SK-N-SH (cell line): ENCODE measurements around the gene GALNS. TPM values are rescaled to one million over a fixed set of nuclear protein-coding genes. Genes with fewer than 3 reads are reported as not detected.

Experiments
- CTCF ChIA-PET: fragments of 300-600, 350-600 bp; formaldehyde crosslinking; extraction: SDS; loops from one replicate; lab custom pipeline; 2021; lab: Yijun Ruan, JAX
- POLR2A ChIA-PET: fragments of 350-600 bp; sonication (Branson Sonifier 250); formaldehyde crosslinking; extraction: SDS; loops from one replicate; lab custom pipeline; 2020; ENCODE audit warnings: antibody characterized with exemption, inconsistent platforms; lab: Yijun Ruan, JAX
- DNase-seq: peaks from one replicate; pipeline ENCODE4 v3.0.0; 2012
- H2AFZ ChIP-seq: fragments of 200-600 bp; sonication (generic); 2 replicates; pipeline ENCODE4 v1.8.1; 2016; ENCODE audit warnings: antibody characterized with exemption, mild to moderate bottlenecking, low read depth
- H3F3A ChIP-seq: fragments of 200-600 bp; sonication (generic); replicated peaks from 2 replicates; pipeline ENCODE3; 2016; ENCODE audit warnings: antibody characterized with exemption, mild to moderate bottlenecking; ENCODE audit not compliant: insufficient read depth
- H3K27ac ChIP-seq, 2 experiments: fragments of 200-500 bp in 1 of 2; fragments of 200-600 bp in 1 of 2; sonication (Bioruptor generic) in 1 of 2; sonication (generic), shearing (Covaris generic) in 1 of 2; 2 replicates each; pipeline versions ENCODE4 v1.5.1 to v1.6.1; 2014 to 2016; ENCODE audit warnings: low read depth in 2 of 2, inconsistent platforms in 1 of 2, low read length in 1 of 2, mild to moderate bottlenecking in 1 of 2, mixed read lengths in 1 of 2
- H3K27me3 ChIP-seq: fragments of 200-600 bp; sonication (generic), shearing (Covaris generic); 2 replicates; pipeline ENCODE4 v1.6.1; 2016; ENCODE audit warnings: mixed run types; ENCODE audit not compliant: insufficient read depth
- H3K36me3 ChIP-seq, 2 experiments: fragments of 200-500 bp in 1 of 2; fragments of 200-600 bp in 1 of 2; sonication (Bioruptor generic) in 1 of 2; sonication (generic) in 1 of 2; replicated peaks in 1 of 2; 2 replicates each; pipeline versions ENCODE3 to v1.5.1; 2014 to 2016; ENCODE audit warnings: low read length in 1 of 2, mild to moderate bottlenecking in 1 of 2; ENCODE audit not compliant: insufficient read depth in 2 of 2, control insufficient read depth in 1 of 2
- H3K4me1 ChIP-seq, 2 experiments: fragments of 200-500 bp in 1 of 2; fragments of 200-600 bp in 1 of 2; sonication (Bioruptor generic) in 1 of 2; sonication (generic), shearing (Covaris generic) in 1 of 2; 2 replicates each; pipeline versions ENCODE4 v1.5.1 to v1.6.1; 2014 to 2016; ENCODE audit warnings: low read depth in 1 of 2, low read length in 1 of 2, mixed run types in 1 of 2; ENCODE audit not compliant: insufficient read depth in 2 of 2, control insufficient read depth in 1 of 2
- H3K4me2 ChIP-seq: fragments of 200-600 bp; sonication (generic), shearing (Covaris generic); 2 replicates; pipeline ENCODE4 v1.6.1; 2017; ENCODE audit warnings: mixed run types
- H3K4me3 ChIP-seq, 2 experiments: fragments of 200-500 bp in 1 of 2; fragments of 200-600 bp in 1 of 2; sonication (Bioruptor generic) in 1 of 2; sonication (generic), shearing (Covaris generic) in 1 of 2; 2 replicates each; pipeline versions ENCODE4 v1.5.1 to v1.8.1; 2014 to 2016; ENCODE audit warnings: low read depth in 2 of 2, inconsistent platforms in 1 of 2, low read length in 1 of 2, mild to moderate bottlenecking in 1 of 2, mixed read lengths in 1 of 2, moderate library complexity in 1 of 2
- H3K79me2 ChIP-seq: fragments of 200-600 bp; sonication (generic); 2 replicates; pipeline ENCODE4 v1.8.1; 2017; ENCODE audit warnings: mild to moderate bottlenecking; ENCODE audit not compliant: insufficient read depth
- H3K9ac ChIP-seq: fragments of 200-600 bp; sonication (generic); 2 replicates; pipeline ENCODE4 v1.6.1; 2017; ENCODE audit warnings: mixed run types
- H3K9me2 ChIP-seq: fragments of 200-600 bp; sonication (generic); 2 replicates; pipeline ENCODE4 v1.6.1; 2017; ENCODE audit warnings: mixed run types
- H3K9me3 ChIP-seq: fragments of 200-600 bp; sonication (generic); 2 replicates; pipeline ENCODE4 v1.6.1; 2017; ENCODE audit warnings: mixed run types, mild to moderate bottlenecking, moderate library complexity
- H4K20me1 ChIP-seq: fragments of 200-600 bp; sonication (generic); 2 replicates; pipeline ENCODE4 v1.6.1; 2017; ENCODE audit warnings: mild to moderate bottlenecking, mixed run types; ENCODE audit not compliant: insufficient read depth
- EP300 ChIP-seq, 2 experiments: IDR thresholded peaks; 2 replicates each; pipeline versions ENCODE4 v1.4.0 to v1.6.1; 2012; ENCODE audit warnings: borderline replicate concordance in 1 of 2, low read depth in 1 of 2, low read length in 1 of 2
- FOSL2 ChIP-seq: IDR thresholded peaks from 2 replicates; pipeline ENCODE4 v1.4.0; 2012; ENCODE audit warnings: low read depth, mild to moderate bottlenecking, moderate library complexity, borderline replicate concordance
- MEF2A ChIP-seq: IDR thresholded peaks from 2 replicates; pipeline ENCODE4 v1.4.0; 2012; ENCODE audit warnings: low read depth, borderline replicate concordance
- MXI1 ChIP-seq: IDR thresholded peaks from 2 replicates; pipeline ENCODE4 v1.6.1; 2012; ENCODE audit warnings: mild to moderate bottlenecking, low read depth, low read length, improper control_type of control experiment
- NFIC ChIP-seq: IDR thresholded peaks from 2 replicates; pipeline ENCODE4 v1.4.0; 2012; ENCODE audit warnings: borderline replicate concordance
- NRF1 ChIP-seq: IDR thresholded peaks from 2 replicates; pipeline ENCODE4 v1.6.1; 2012; ENCODE audit warnings: low read depth, mild to moderate bottlenecking, low read length
- PBX3 ChIP-seq: IDR thresholded peaks from 2 replicates; pipeline ENCODE4; 2012
- POLR2AphosphoS5 ChIP-seq: IDR thresholded peaks from 2 replicates; pipeline ENCODE4 v1.6.1; 2012; ENCODE audit warnings: low read depth, low read length
- RCOR1 ChIP-seq: fragments of 150-350 bp; IDR thresholded peaks from 2 replicates; pipeline ENCODE4 v1.6.1; 2017; ENCODE audit warnings: antibody characterized with exemption, low read length
- REST ChIP-seq: IDR thresholded peaks from 2 replicates; pipeline ENCODE4 v1.6.1; 2012; ENCODE audit warnings: mild to moderate bottlenecking, low read depth, low read length, moderate library complexity
- USF2 ChIP-seq: fragments of 150-350 bp; IDR thresholded peaks from 2 replicates; pipeline ENCODE4 v1.6.1; 2017; ENCODE audit warnings: antibody characterized with exemption, low read length, low read depth, borderline replicate concordance
- WGBS: methylation state at CpG from one replicate; pipeline ENCODE4 v1.1.6; 2017; ENCODE audit warnings: low lambda C conversion rate; 5-methylcytosine and 5-hydroxymethylcytosine counted together
- polyA plus RNA-seq, 3 experiments: library from polyadenylated mRNA; depleted of rRNA; stranded (reverse); fragments of >200 nt; gene quantifications; 2 replicates each; pipeline ENCODE4 v1.2.3, GENCODE V29; 2012

GALNS gene
- polyA plus RNA-seq, 1 of the 3 experiments (the other 2 are of a cell fraction): 16.5 TPM

- TF ChIP-seq USF2: no peak
- TF ChIP-seq REST: peak; percentile 18; the same call in 1 of the 2 replicates
- no peak for TF ChIP-seq NRF1
- TF ChIP-seq RCOR1: no peak
- no peak for TF ChIP-seq MXI1
- no peak for TF ChIP-seq PBX3
Measured at GRCh38 chr16:88785106-88785924, 71.4 kb downstream of the GALNS start, which contains the start of gene PIEZO1 (continued).

- TF ChIP-seq POLR2AphosphoS5 (no peak), EP300 (IDR thresholded peaks at IDR 0.05; ENCODE audit: borderline replicate concordance in 1 of 2, low read depth in 1 of 2, low read length in 1 of 2) (no peak), MEF2A (no peak), NFIC (no peak), FOSL2 (no peak), USF2 (no peak)
- Histone ChIP-seq H3K4me3 (peak overlapping the region; percentile 58 to 76), H3K79me2 (peaks cover 55% of the 10 kb centered on the region), H2AFZ (no peak overlapping the region), H3F3A (peaks cover 20% of the 10 kb centered on the region), H3K4me1 (peaks cover 0 to 41% of the 10 kb centered on the region in 2 experiments; a peak in 3 of 4 replicates), H3K4me2 (peak overlapping the region; percentile 91), H3K9me2 (no peaks in the 10 kb centered on the region), H3K36me3 (no peaks in the 10 kb centered on the region), H3K9me3 (no peaks in the 10 kb centered on the region), H4K20me1 (peaks cover 41% of the 10 kb centered on the region), H3K27ac (peak overlapping the region in 1 of 2 experiments; percentile 84; a peak in 2 of 4 replicates), H3K9ac (peak overlapping the region; percentile 81), H3K27me3 (no peaks in the 10 kb centered on the region)
- DNase-seq: no peak
- 0% methylated on average over 3 of the region's 32 CpGs for WGBS
- ChIA-PET POLR2A (no interaction called here), CTCF (interaction anchor here (0.7 to 4.1 kb wide), 4 partner anchors 18 to 1124 kb away, joined by 3 to 31 read pairs (median 6); no protein-coding TSS in a partner anchor)
Measured at GRCh38 chr16:88784856-88785105, 72.0 kb downstream of the GALNS start.
